Measurements from ENCODE around the gene HIGD1B. TPM values are rescaled to one million over a fixed set of nuclear protein-coding genes. Genes with fewer than 3 reads are reported as not detected.
"Not testable (repeated sequence)": the region's sequence is repeated elsewhere in the genome, so short reads cannot be mapped to it uniquely, and the experiment has no call there.

Gene HIGD1B
- total RNA-seq: not detected

- ChIA-PET POLR2A (no interaction called here), CTCF (interaction anchor here (0.9 to 1.1 kb wide), 4 partner anchors 11 to 288 kb away, joined by 3 to 4 read pairs (median 4); partner anchors contain the start of gene ACBD4)
- Mint-ChIP-seq H3K36me3 (ENCODE audit: low read depth) (peaks cover 19% of the 10 kb centered on the region), H3K4me3 (no peak within 1 kb of the TSS), H3K27ac (peak within 1 kb of the TSS; percentile 72), H3K9me3 (no peaks in the 10 kb centered on the region), H3K4me1 (no peaks in the 10 kb centered on the region), H3K27me3 (no peaks in the 10 kb centered on the region)
- DNase-seq: no peak
Measured at GRCh38 chr17:44847586-44847985, at the start of gene HIGD1B. Gene HIGD1B (plus strand): TSS chr17:44847883. CDS start chr17:44848153, 270 bp downstream.

GRCh38 chr17:44798356-44798755 is 49.3 kb upstream of the HIGD1B start:
- CTCF ChIA-PET: interaction anchor here (1.1 to 2.0 kb wide), 3 partner anchors 8 to 23 kb away, joined by 3 to 10 read pairs (median 4); no protein-coding TSS in a partner anchor
- H3K27ac Mint-ChIP-seq: no peak overlapping the region
- peaks cover 7% of the 10 kb centered on the region for H3K27me3 Mint-ChIP-seq
- H3K4me3 Mint-ChIP-seq: no peak overlapping the region
- H3K4me1 Mint-ChIP-seq: peaks cover 12% of the 10 kb centered on the region
- no peak for DNase-seq
- POLR2A ChIA-PET: no interaction called here
- H3K36me3 Mint-ChIP-seq (ENCODE audit: low read depth): no peaks in the 10 kb centered on the region
- H3K9me3 Mint-ChIP-seq: no peaks in the 10 kb centered on the region

GRCh38 chr17:44801880-44802279 is 45.8 kb upstream of the HIGD1B start:
- no peak for DNase-seq

DNA sequence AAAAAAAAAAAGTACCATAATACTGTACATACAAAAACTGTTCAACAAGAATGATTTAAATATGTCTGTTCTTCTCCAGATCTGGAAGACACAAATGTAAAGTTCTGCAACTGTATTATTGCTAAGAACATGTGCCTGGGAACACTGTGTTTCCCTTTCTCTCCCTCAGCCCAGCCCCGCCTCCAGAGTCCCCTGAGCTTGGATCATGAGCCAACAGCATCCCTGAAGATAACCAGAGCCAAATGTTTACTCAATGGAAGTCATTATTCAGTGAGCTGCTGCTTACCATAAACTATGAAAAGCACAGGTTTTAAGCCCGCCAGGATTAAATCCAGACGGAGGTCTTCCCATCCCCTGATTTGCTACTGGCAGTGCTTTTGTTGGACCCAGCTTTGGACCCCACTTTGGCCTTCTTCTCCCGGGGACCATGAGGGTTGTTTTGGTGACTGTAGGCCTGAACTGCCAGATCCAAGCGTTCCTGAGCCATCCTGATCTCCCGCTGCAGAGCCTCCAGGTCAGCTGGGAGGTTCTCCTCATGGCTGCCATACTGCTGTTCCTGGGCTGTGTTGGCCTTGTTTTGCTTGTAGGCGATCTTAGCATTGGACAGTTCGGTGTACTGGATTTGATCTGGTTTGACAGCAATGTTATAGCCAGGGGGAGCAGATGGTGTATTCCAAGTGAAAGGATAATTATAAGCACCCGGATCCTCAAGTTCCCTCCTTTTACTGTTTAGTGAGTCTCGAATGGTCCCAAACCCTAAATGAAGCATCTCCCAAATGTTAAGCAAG is 43.2 kb upstream of the HIGD1B start:
- ChIA-PET POLR2A (no interaction called here), CTCF (interaction anchor here (0.7 to 1.1 kb wide), 2 partner anchors 26 to 666 kb away, joined by 3 read pairs; no protein-coding TSS in a partner anchor)
- Mint-ChIP-seq H3K4me3 (no peak overlapping the region), H3K4me1 (no peaks in the 10 kb centered on the region), H3K27ac (no peak overlapping the region), H3K36me3 (ENCODE audit: low read depth) (no peaks in the 10 kb centered on the region), H3K27me3 (peaks cover 12% of the 10 kb centered on the region), H3K9me3 (no peaks in the 10 kb centered on the region)
- no peak for DNase-seq

More at GRCh38 chr17:44801880-44802279, 45.8 kb upstream of the HIGD1B start:
- Mint-ChIP-seq H3K9me3 (no peaks in the 10 kb centered on the region), H3K27me3 (peaks cover 7% of the 10 kb centered on the region), H3K27ac (no peak overlapping the region), H3K4me1 (peaks cover 11% of the 10 kb centered on the region), H3K36me3 (ENCODE audit: low read depth) (no peaks in the 10 kb centered on the region), H3K4me3 (no peak overlapping the region)
- POLR2A ChIA-PET: no interaction called here
- CTCF ChIA-PET: no interaction called here

- POLR2A ChIA-PET: no interaction called here
- Mint-ChIP-seq H3K9me3 (no peaks in the 10 kb centered on the region), H3K4me1 (no peaks in the 10 kb centered on the region), H3K27me3 (peaks cover 9% of the 10 kb centered on the region), H3K4me3 (no peak overlapping the region), H3K27ac (no peak overlapping the region), H3K36me3 (ENCODE audit: low read depth) (no peaks in the 10 kb centered on the region)
- no peak for DNase-seq
- CTCF ChIA-PET: interaction anchor here (1.2 kb wide), 1 partner anchor 328 kb away, joined by 3 read pairs; the partner anchor contains the start of gene ACBD4
Measured at GRCh38 chr17:44807093-44807816, 40.4 kb upstream of the HIGD1B start.

- H3K27ac Mint-ChIP-seq: no peak overlapping the region
- H3K27me3 Mint-ChIP-seq: peaks cover 9% of the 10 kb centered on the region
- no peak overlapping the region for H3K4me3 Mint-ChIP-seq
- DNase-seq: no peak
- H3K9me3 Mint-ChIP-seq: no peaks in the 10 kb centered on the region
- ChIA-PET POLR2A (no interaction called here), CTCF (interaction anchor here (1.2 kb wide), 1 partner anchor 328 kb away, joined by 3 read pairs; the partner anchor contains the start of gene ACBD4)
- H3K36me3 Mint-ChIP-seq (ENCODE audit: low read depth): no peaks in the 10 kb centered on the region
- H3K4me1 Mint-ChIP-seq: no peaks in the 10 kb centered on the region
Measured at GRCh38 chr17:44807817-44808155, 39.9 kb upstream of the HIGD1B start.

- CTCF ChIA-PET: interaction anchor here (1.2 kb wide), 1 partner anchor 327 kb away, joined by 3 read pairs; the partner anchor contains the start of gene ACBD4
- Mint-ChIP-seq H3K9me3 (no peaks in the 10 kb centered on the region), H3K27ac (no peak overlapping the region), H3K4me1 (no peaks in the 10 kb centered on the region), H3K27me3 (peaks cover 8% of the 10 kb centered on the region), H3K4me3 (no peak overlapping the region), H3K36me3 (ENCODE audit: low read depth) (no peaks in the 10 kb centered on the region)
- POLR2A ChIA-PET: no interaction called here
- no peak for DNase-seq
Measured at GRCh38 chr17:44808156-44808555, 39.5 kb upstream of the HIGD1B start.

GRCh38 chr17:44808656-44809388 is 38.9 kb upstream of the HIGD1B start:
- CTCF ChIA-PET: interaction anchor here (0.9 kb wide), 1 partner anchor 20 kb away, joined by 5 read pairs; no protein-coding TSS in a partner anchor
- POLR2A ChIA-PET; H3K4me1 Mint-ChIP-seq; H3K36me3 Mint-ChIP-seq (ENCODE audit: low read depth); H3K4me3 Mint-ChIP-seq; DNase-seq; H3K27ac Mint-ChIP-seq; H3K9me3 Mint-ChIP-seq; H3K27me3 Mint-ChIP-seq: not testable (repeated sequence)

DNA sequence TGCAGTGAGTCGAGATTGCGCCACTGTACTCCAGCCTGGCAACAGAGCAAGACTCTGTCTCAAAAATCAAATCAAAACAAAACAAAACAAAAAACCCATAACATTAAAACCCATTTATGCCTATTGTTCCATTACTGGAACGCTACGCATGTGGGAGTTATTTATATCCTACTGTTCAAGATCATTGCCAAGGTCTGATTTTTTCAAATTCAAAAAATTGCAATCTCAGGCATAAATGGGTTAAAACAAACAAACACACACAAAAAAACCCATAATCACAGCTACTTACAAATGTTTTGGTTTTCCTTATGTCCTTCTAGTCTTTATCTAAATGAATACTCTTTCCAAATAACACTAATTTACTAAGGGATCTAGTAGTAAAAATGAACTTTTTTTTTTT is 35.4 kb upstream of the HIGD1B start:
- Mint-ChIP-seq H3K27me3 (peaks cover 5% of the 10 kb centered on the region), H3K4me1 (no peaks in the 10 kb centered on the region), H3K9me3 (no peaks in the 10 kb centered on the region), H3K4me3 (no peak overlapping the region), H3K36me3 (ENCODE audit: low read depth) (no peaks in the 10 kb centered on the region), H3K27ac (no peak overlapping the region)
- ChIA-PET CTCF (interaction anchor here (1.2 kb wide), 1 partner anchor 15 kb away, joined by 4 read pairs; no protein-coding TSS in a partner anchor), POLR2A (no interaction called here)
- DNase-seq: no peak

GRCh38 chr17:44818508-44818907 is 29.2 kb upstream of the HIGD1B start:
- POLR2A ChIA-PET; H3K27me3 Mint-ChIP-seq; H3K36me3 Mint-ChIP-seq (ENCODE audit: low read depth); CTCF ChIA-PET; H3K4me1 Mint-ChIP-seq; H3K4me3 Mint-ChIP-seq; DNase-seq; H3K27ac Mint-ChIP-seq; H3K9me3 Mint-ChIP-seq: not testable (repeated sequence)

GRCh38 chr17:44820631-44821212 is 27.0 kb upstream of the HIGD1B start:
- ChIA-PET CTCF (interaction anchor here (0.6 kb wide), 1 partner anchor 20 kb away, joined by 3 read pairs; no protein-coding TSS in a partner anchor), POLR2A (no interaction called here)
- H3K4me3 Mint-ChIP-seq: no peak overlapping the region
- no peaks in the 10 kb centered on the region for H3K36me3 Mint-ChIP-seq (ENCODE audit: low read depth)
- H3K27me3 Mint-ChIP-seq: peaks cover 4% of the 10 kb centered on the region
- no peak for DNase-seq
- H3K9me3 Mint-ChIP-seq: no peaks in the 10 kb centered on the region
- no peaks in the 10 kb centered on the region for H3K4me1 Mint-ChIP-seq
- H3K27ac Mint-ChIP-seq: no peak overlapping the region

DNA sequence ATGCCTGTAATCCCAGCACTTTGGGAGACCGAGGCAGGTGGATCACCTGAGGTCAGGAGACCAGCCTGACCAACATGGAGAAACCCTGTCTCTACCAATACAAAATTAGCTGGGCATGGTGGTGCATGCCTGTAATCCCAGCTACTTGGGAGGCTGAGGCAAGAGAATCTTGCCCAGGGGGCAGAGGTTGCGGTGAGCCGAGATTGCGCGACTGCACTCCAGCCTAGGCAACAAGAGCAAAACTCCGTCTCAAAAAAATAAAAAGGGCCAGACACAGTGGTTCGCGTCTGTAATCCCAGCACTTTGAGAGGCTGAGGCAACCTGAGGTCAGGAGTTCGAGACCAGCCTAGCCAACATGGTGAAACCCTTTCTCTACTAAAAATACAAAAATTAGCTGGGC is 22.4 kb upstream of the HIGD1B start:
- H3K4me1 Mint-ChIP-seq; H3K4me3 Mint-ChIP-seq; DNase-seq; H3K27ac Mint-ChIP-seq; H3K9me3 Mint-ChIP-seq; H3K36me3 Mint-ChIP-seq (ENCODE audit: low read depth); CTCF ChIA-PET; POLR2A ChIA-PET: not testable (repeated sequence)
- H3K27me3 Mint-ChIP-seq: peaks cover 27% of the 10 kb centered on the region
